ENCODE measurements around the gene PTPRT. TPM values are rescaled to one million over a fixed set of nuclear protein-coding genes. Genes with fewer than 3 reads are reported as not detected.

PTPRT gene
- total RNA-seq, 1 donor from 2014 or later: not detected

GRCh38 chr20:43037605-43038309 is 151.9 kb downstream of the PTPRT start:
- Mint-ChIP-seq H3K9me3 (ENCODE audit: unreplicated experiment) (peaks cover 29% of the 10 kb centered on the region), H3K4me1 (ENCODE audit: unreplicated experiment) (no peaks in the 10 kb centered on the region), H3K36me3 (ENCODE audit: unreplicated experiment) (no peaks in the 10 kb centered on the region), H3K27ac (ENCODE audit: unreplicated experiment) (no peak overlapping the region), H3K27me3 (ENCODE audit: unreplicated experiment) (no peaks in the 10 kb centered on the region), H3K4me3 (ENCODE audit: unreplicated experiment) (no peak overlapping the region)
- DNase-seq (ENCODE audit: extremely low spot score, unreplicated experiment): peak; percentile 7
- no peak for TF ChIP-seq CTCF (IDR thresholded peaks at IDR 0.05)

GRCh38 chr20:43034981-43035724 is 154.6 kb downstream of the PTPRT start:
- peaks cover 24% of the 10 kb centered on the region for H3K9me3 Mint-ChIP-seq (ENCODE audit: unreplicated experiment)
- peak; percentile 76 for DNase-seq (ENCODE audit: extremely low spot score, unreplicated experiment)
- no peaks in the 10 kb centered on the region for H3K4me1 Mint-ChIP-seq (ENCODE audit: unreplicated experiment)
- H3K36me3 Mint-ChIP-seq (ENCODE audit: unreplicated experiment): no peaks in the 10 kb centered on the region
- TF ChIP-seq CTCF (IDR thresholded peaks at IDR 0.05): no peak
- H3K4me3 Mint-ChIP-seq (ENCODE audit: unreplicated experiment): no peak overlapping the region
- H3K27me3 Mint-ChIP-seq (ENCODE audit: unreplicated experiment): no peaks in the 10 kb centered on the region
- no peak overlapping the region for H3K27ac Mint-ChIP-seq (ENCODE audit: unreplicated experiment)

GRCh38 chr20:43032459-43032858 is 157.2 kb downstream of the PTPRT start:
- Mint-ChIP-seq H3K27me3 (ENCODE audit: unreplicated experiment) (no peaks in the 10 kb centered on the region), H3K9me3 (ENCODE audit: unreplicated experiment) (peaks cover 25% of the 10 kb centered on the region), H3K27ac (ENCODE audit: unreplicated experiment) (no peak overlapping the region), H3K36me3 (ENCODE audit: unreplicated experiment) (no peaks in the 10 kb centered on the region), H3K4me3 (ENCODE audit: unreplicated experiment) (no peak overlapping the region), H3K4me1 (ENCODE audit: unreplicated experiment) (no peaks in the 10 kb centered on the region)
- DNase-seq (ENCODE audit: extremely low spot score, unreplicated experiment): peak; percentile 11
- no peak for TF ChIP-seq CTCF (IDR thresholded peaks at IDR 0.05)

- H3K4me1 Mint-ChIP-seq (ENCODE audit: unreplicated experiment): no peaks in the 10 kb centered on the region
- peak; percentile 56 for DNase-seq (ENCODE audit: extremely low spot score, unreplicated experiment)
- H3K27ac Mint-ChIP-seq (ENCODE audit: unreplicated experiment): no peak overlapping the region
- no peak overlapping the region for H3K4me3 Mint-ChIP-seq (ENCODE audit: unreplicated experiment)
- TF ChIP-seq CTCF (IDR thresholded peaks at IDR 0.05): no peak
- peaks cover 37% of the 10 kb centered on the region for H3K9me3 Mint-ChIP-seq (ENCODE audit: unreplicated experiment)
- H3K27me3 Mint-ChIP-seq (ENCODE audit: unreplicated experiment): no peaks in the 10 kb centered on the region
- H3K36me3 Mint-ChIP-seq (ENCODE audit: unreplicated experiment): no peaks in the 10 kb centered on the region
These were observed 160.5 kb downstream of the PTPRT start for GRCh38 chr20:43029176-43029575.

- Mint-ChIP-seq H3K27me3 (ENCODE audit: unreplicated experiment) (no peaks in the 10 kb centered on the region), H3K4me1 (ENCODE audit: unreplicated experiment) (no peaks in the 10 kb centered on the region), H3K9me3 (ENCODE audit: unreplicated experiment) (peaks cover 39% of the 10 kb centered on the region), H3K27ac (ENCODE audit: unreplicated experiment) (no peak overlapping the region), H3K36me3 (ENCODE audit: unreplicated experiment) (no peaks in the 10 kb centered on the region), H3K4me3 (ENCODE audit: unreplicated experiment) (no peak overlapping the region)
- peak; percentile 30 for DNase-seq (ENCODE audit: extremely low spot score, unreplicated experiment)
- no peak for TF ChIP-seq CTCF (IDR thresholded peaks at IDR 0.05)
These were observed 161.2 kb downstream of the PTPRT start for GRCh38 chr20:43028470-43028869.
